Measurements from ENCODE around the gene PKMYT1.
"Not testable (repeated sequence)": the region's sequence is repeated elsewhere in the genome, so short reads cannot be mapped to it uniquely, and the experiment has no call there.

PKMYT1 gene

GRCh38 chr16:2953706-2954627 lies 26.3 kb downstream of the PKMYT1 start:
- H3K27ac Mint-ChIP-seq: no peak overlapping the region
- peaks cover 4% of the 10 kb centered on the region for H3K27me3 Mint-ChIP-seq
- H3K9me3 Mint-ChIP-seq: no peaks in the 10 kb centered on the region
- H3K4me1 Mint-ChIP-seq (ENCODE audit: low read depth): no peaks in the 10 kb centered on the region
- H3K4me3 Mint-ChIP-seq: no peak overlapping the region
- no peaks in the 10 kb centered on the region for H3K36me3 Mint-ChIP-seq (ENCODE audit: low read depth)

GRCh38 chr16:2952679-2953078 lies 27.6 kb downstream of the PKMYT1 start:
- H3K4me1 Mint-ChIP-seq (ENCODE audit: low read depth): no peaks in the 10 kb centered on the region
- H3K27me3 Mint-ChIP-seq: peaks cover 4% of the 10 kb centered on the region
- H3K27ac Mint-ChIP-seq: no peak overlapping the region
- no peak overlapping the region for H3K4me3 Mint-ChIP-seq
- H3K36me3 Mint-ChIP-seq (ENCODE audit: low read depth): no peaks in the 10 kb centered on the region
- no peaks in the 10 kb centered on the region for H3K9me3 Mint-ChIP-seq

GRCh38 chr16:2950773-2951172 lies 29.5 kb downstream of the PKMYT1 start:
- H3K4me1 Mint-ChIP-seq (ENCODE audit: low read depth): no peaks in the 10 kb centered on the region
- H3K27me3 Mint-ChIP-seq: no peaks in the 10 kb centered on the region
- H3K4me3 Mint-ChIP-seq: no peak overlapping the region
- no peaks in the 10 kb centered on the region for H3K36me3 Mint-ChIP-seq (ENCODE audit: low read depth)
- H3K9me3 Mint-ChIP-seq: no peaks in the 10 kb centered on the region
- H3K27ac Mint-ChIP-seq: no peak overlapping the region

- no peaks in the 10 kb centered on the region for H3K27me3 Mint-ChIP-seq
- no peaks in the 10 kb centered on the region for H3K4me1 Mint-ChIP-seq (ENCODE audit: low read depth)
- H3K36me3 Mint-ChIP-seq (ENCODE audit: low read depth): no peaks in the 10 kb centered on the region
- no peak overlapping the region for H3K4me3 Mint-ChIP-seq
- no peak overlapping the region for H3K27ac Mint-ChIP-seq
- H3K9me3 Mint-ChIP-seq: no peaks in the 10 kb centered on the region
Observed at GRCh38 chr16:2950353-2950724, 29.9 kb downstream of the PKMYT1 start.

- no peaks in the 10 kb centered on the region for H3K27me3 Mint-ChIP-seq
- no peaks in the 10 kb centered on the region for H3K36me3 Mint-ChIP-seq (ENCODE audit: low read depth)
- H3K4me1 Mint-ChIP-seq (ENCODE audit: low read depth): no peaks in the 10 kb centered on the region
- H3K9me3 Mint-ChIP-seq: no peaks in the 10 kb centered on the region
- H3K4me3 Mint-ChIP-seq: no peak overlapping the region
- no peak overlapping the region for H3K27ac Mint-ChIP-seq
Observed at GRCh38 chr16:2949705-2950352, 30.4 kb downstream of the PKMYT1 start.

- H3K9me3 Mint-ChIP-seq: no peaks in the 10 kb centered on the region
- no peaks in the 10 kb centered on the region for H3K36me3 Mint-ChIP-seq (ENCODE audit: low read depth)
- H3K27ac Mint-ChIP-seq: no peak overlapping the region
- H3K27me3 Mint-ChIP-seq: no peaks in the 10 kb centered on the region
- no peak overlapping the region for H3K4me3 Mint-ChIP-seq
- no peaks in the 10 kb centered on the region for H3K4me1 Mint-ChIP-seq (ENCODE audit: low read depth)
Observed at GRCh38 chr16:2948807-2949704, 31.2 kb downstream of the PKMYT1 start.

GRCh38 chr16:2946649-2947048 lies 33.6 kb downstream of the PKMYT1 start:
- H3K4me3 Mint-ChIP-seq: no peak overlapping the region
- H3K27ac Mint-ChIP-seq: no peak overlapping the region
- no peaks in the 10 kb centered on the region for H3K27me3 Mint-ChIP-seq
- peaks cover 8% of the 10 kb centered on the region for H3K36me3 Mint-ChIP-seq (ENCODE audit: low read depth)
- no peaks in the 10 kb centered on the region for H3K4me1 Mint-ChIP-seq (ENCODE audit: low read depth)
- H3K9me3 Mint-ChIP-seq: no peaks in the 10 kb centered on the region

GRCh38 chr16:2943716-2944115 lies 36.5 kb downstream of the PKMYT1 start:
- H3K27me3 Mint-ChIP-seq; H3K4me3 Mint-ChIP-seq; H3K4me1 Mint-ChIP-seq (ENCODE audit: low read depth); H3K27ac Mint-ChIP-seq; H3K9me3 Mint-ChIP-seq: not testable (repeated sequence)
- peaks cover 15% of the 10 kb centered on the region for H3K36me3 Mint-ChIP-seq (ENCODE audit: low read depth)

GRCh38 chr16:2942045-2942444 lies 38.2 kb downstream of the PKMYT1 start:
- Mint-ChIP-seq H3K4me1 (ENCODE audit: low read depth) (no peaks in the 10 kb centered on the region), H3K36me3 (ENCODE audit: low read depth) (peaks cover 15% of the 10 kb centered on the region), H3K27me3 (no peaks in the 10 kb centered on the region), H3K9me3 (no peaks in the 10 kb centered on the region), H3K27ac (no peak overlapping the region), H3K4me3 (no peak overlapping the region)

- Mint-ChIP-seq H3K4me1 (ENCODE audit: low read depth) (no peaks in the 10 kb centered on the region), H3K4me3 (no peak overlapping the region), H3K27me3 (no peaks in the 10 kb centered on the region), H3K9me3 (no peaks in the 10 kb centered on the region), H3K27ac (no peak overlapping the region), H3K36me3 (ENCODE audit: low read depth) (peaks cover 20% of the 10 kb centered on the region)
Observed at GRCh38 chr16:2939968-2940367, 40.3 kb downstream of the PKMYT1 start.

- H3K27me3 Mint-ChIP-seq: no peaks in the 10 kb centered on the region
- peaks cover 16% of the 10 kb centered on the region for H3K36me3 Mint-ChIP-seq (ENCODE audit: low read depth)
- no peaks in the 10 kb centered on the region for H3K4me1 Mint-ChIP-seq (ENCODE audit: low read depth)
- H3K4me3 Mint-ChIP-seq: no peak overlapping the region
- no peaks in the 10 kb centered on the region for H3K9me3 Mint-ChIP-seq
- H3K27ac Mint-ChIP-seq: no peak overlapping the region
Observed at GRCh38 chr16:2938206-2938605, 42.0 kb downstream of the PKMYT1 start.

GRCh38 chr16:2937170-2937569 lies 43.1 kb downstream of the PKMYT1 start:
- Mint-ChIP-seq H3K27ac (no peak overlapping the region), H3K36me3 (ENCODE audit: low read depth) (peaks cover 13% of the 10 kb centered on the region)

GRCh38 chr16:2936436-2937011 lies 43.7 kb downstream of the PKMYT1 start:
- no peaks in the 10 kb centered on the region for H3K9me3 Mint-ChIP-seq
- H3K36me3 Mint-ChIP-seq (ENCODE audit: low read depth): peaks cover 13% of the 10 kb centered on the region
- H3K27ac Mint-ChIP-seq: no peak overlapping the region
- H3K27me3 Mint-ChIP-seq: no peaks in the 10 kb centered on the region
- H3K4me3 Mint-ChIP-seq: no peak overlapping the region
- no peaks in the 10 kb centered on the region for H3K4me1 Mint-ChIP-seq (ENCODE audit: low read depth)

More at GRCh38 chr16:2937170-2937569, 43.1 kb downstream of the PKMYT1 start:
- Mint-ChIP-seq H3K4me3 (no peak overlapping the region), H3K27me3 (no peaks in the 10 kb centered on the region), H3K9me3 (no peaks in the 10 kb centered on the region), H3K4me1 (ENCODE audit: low read depth) (no peaks in the 10 kb centered on the region)

GRCh38 chr16:2934450-2934849 lies 45.8 kb downstream of the PKMYT1 start:
- Mint-ChIP-seq H3K36me3 (ENCODE audit: low read depth) (peaks cover 6% of the 10 kb centered on the region), H3K27me3 (no peaks in the 10 kb centered on the region), H3K27ac (no peak overlapping the region), H3K9me3 (no peaks in the 10 kb centered on the region), H3K4me3 (no peak overlapping the region), H3K4me1 (ENCODE audit: low read depth) (no peaks in the 10 kb centered on the region)
